ENCODE measurements around the gene DGKE. TPM values are rescaled to one million over a fixed set of nuclear protein-coding genes. Genes with fewer than 3 reads are reported as not detected.
A peak's percentile ranks its signal among the peaks of the same experiment; 100 is the strongest.

DGKE gene
- total RNA-seq, 4 donors from 2014 or later, result 14.4 to 31.2 (median 23.1) TPM

- Histone ChIP-seq H3K36me3 (no peaks in the 10 kb centered on the region), H3K4me3 (peak overlapping the region; percentile 55 to 87), H3K4me1 (peaks cover 4 to 8% of the 10 kb centered on the region in 2 donors), H3K27me3 (no peaks in the 10 kb centered on the region), H3K9me3 (no peaks in the 10 kb centered on the region), H3K27ac (peak overlapping the region; percentile 96 to 97)
- intact Hi-C loops (cut with DNase I; ENCODE audit: low total_unique reads), result loop anchor here (5.0 kb wide), 1 partner anchor 109 kb away; no protein-coding TSS in a partner anchor
- TF ChIP-seq POLR2A (IDR thresholded peaks at IDR 0.05), result peak; percentile 18
- TF ChIP-seq CTCF (IDR thresholded peaks at IDR 0.05), result peak in 1 of 4 experiments; percentile 16
- peak; percentile 51 to 52 for DNase-seq
These were observed 718 bp upstream of the DGKE start for GRCh38 chr17:56833057-56833808.

GRCh38 chr17:56834380-56835263 lies 671 bp downstream of the DGKE start:
- peak; percentile 40 to 52 for DNase-seq

DNA sequence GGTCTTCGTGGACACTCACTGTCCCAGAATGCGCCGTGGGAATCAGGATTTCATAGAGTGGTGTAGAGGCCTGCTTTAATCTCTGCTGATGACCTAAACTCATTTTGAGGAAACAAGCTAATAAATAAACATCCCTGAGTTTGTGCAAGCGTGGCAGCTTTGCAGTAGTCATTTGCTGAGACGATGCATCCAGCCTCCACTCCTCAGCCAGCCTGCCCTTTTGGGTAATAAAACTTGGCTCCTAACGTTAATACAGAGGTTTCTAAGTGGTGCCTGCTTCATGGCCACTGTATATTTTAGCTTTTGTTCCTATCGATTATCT lies 1.3 kb downstream of the DGKE start:
- peak overlapping the region; percentile 79 to 87 for H3K4me3 ChIP-seq
- no peaks in the 10 kb centered on the region for H3K9me3 ChIP-seq
- intact Hi-C loops (cut with DNase I; ENCODE audit: low total_unique reads), result no loop called here
- no peak for TF ChIP-seq POLR2A (IDR thresholded peaks at IDR 0.05)
- no peak for TF ChIP-seq CTCF (IDR thresholded peaks at IDR 0.05)
- peak overlapping the region; percentile 96 to 97 for H3K27ac ChIP-seq
- H3K27me3 ChIP-seq, result no peaks in the 10 kb centered on the region
- DNase-seq, result no peak
- peaks cover 4 to 8% of the 10 kb centered on the region in 2 donors for H3K4me1 ChIP-seq
- no peaks in the 10 kb centered on the region for H3K36me3 ChIP-seq

More at GRCh38 chr17:56834380-56835263, 671 bp downstream of the DGKE start:
- Histone ChIP-seq H3K4me1 (peaks cover 4 to 8% of the 10 kb centered on the region in 2 donors), H3K27ac (peak overlapping the region; percentile 96 to 97), H3K36me3 (no peaks in the 10 kb centered on the region), H3K27me3 (no peaks in the 10 kb centered on the region), H3K9me3 (no peaks in the 10 kb centered on the region), H3K4me3 (peak overlapping the region; percentile 79 to 87)
- TF ChIP-seq CTCF (IDR thresholded peaks at IDR 0.05) (peak in 1 of 4 experiments; percentile 5), POLR2A (IDR thresholded peaks at IDR 0.05) (no peak)
- intact Hi-C loops (cut with DNase I; ENCODE audit: low total_unique reads), result loop anchor here (5.0 kb wide), 1 partner anchor 108 kb away; no protein-coding TSS in a partner anchor

DNA sequence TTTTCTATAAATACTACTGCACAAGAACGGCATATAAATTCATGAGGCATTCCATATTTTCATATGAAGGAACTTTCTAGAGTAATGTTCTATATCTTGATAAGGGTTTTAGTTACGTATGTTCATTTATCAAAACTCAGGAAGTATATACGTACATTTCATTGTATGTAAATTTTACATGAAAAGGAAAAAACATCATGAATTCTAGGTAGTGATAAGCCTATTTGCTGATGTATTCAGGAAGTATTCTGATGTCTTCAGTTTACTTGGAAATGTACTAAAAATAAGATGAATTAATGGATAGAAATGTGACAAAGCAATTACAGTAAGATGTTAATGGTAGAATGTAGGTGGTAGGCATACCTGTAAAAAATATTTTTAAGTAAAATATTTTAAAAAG lies 4.7 kb downstream of the DGKE start:
- no peaks in the 10 kb centered on the region for H3K4me1 ChIP-seq
- H3K4me3 ChIP-seq, result no peak overlapping the region
- no peaks in the 10 kb centered on the region for H3K9me3 ChIP-seq
- DNase-seq, result no peak
- H3K27ac ChIP-seq, result peak overlapping the region in 1 of 2 donors; percentile 97
- H3K36me3 ChIP-seq, result no peaks in the 10 kb centered on the region
- intact Hi-C loops (cut with DNase I; ENCODE audit: low total_unique reads), result no loop called here
- TF ChIP-seq POLR2A (IDR thresholded peaks at IDR 0.05) (no peak), CTCF (IDR thresholded peaks at IDR 0.05) (no peak)
- no peaks in the 10 kb centered on the region for H3K27me3 ChIP-seq
